ENCODE results near the gene NECTIN4.

Gene NECTIN4

GRCh38 chr1:161048949-161049722, 40.2 kb downstream of the NECTIN4 start:
- Histone ChIP-seq H3K14ac (ENCODE audit: low read length in 2 of 2) (no peak overlapping the region), H4K8ac (ENCODE audit: low read length) (no peak overlapping the region), H3K4me3 (ENCODE audit: insufficient read depth in 1 of 2, low read depth in 1 of 2, low read length in 2 of 2) (no peak overlapping the region), H3K27me3 (ENCODE audit: control insufficient read depth in 1 of 2, insufficient read depth in 1 of 2, low read length in 2 of 2) (no peaks in the 10 kb centered on the region), H3K4me1 (ENCODE audit: control insufficient read depth, insufficient read depth, low read depth, low read length) (no peaks in the 10 kb centered on the region), H3K4ac (ENCODE audit: low read depth in 1 of 2, low read length in 2 of 2) (no peak overlapping the region), H3K9me3 (ENCODE audit: control insufficient read depth, low read length) (peaks cover 15% of the 10 kb centered on the region), H3K23ac (ENCODE audit: low read length in 2 of 2) (no peak overlapping the region), H2BK5ac (ENCODE audit: low read depth, low read length, poor library complexity, severe bottlenecking) (no peak overlapping the region), H3K27ac (ENCODE audit: low read length, poor library complexity, severe bottlenecking) (no peak overlapping the region), H2AFZ (ENCODE audit: low read depth, low read length) (no peak overlapping the region), H2BK15ac (ENCODE audit: low read depth, poor library complexity, severe bottlenecking) (no peak overlapping the region), H3K4me2 (ENCODE audit: low read length, poor library complexity, severe bottlenecking) (no peak overlapping the region), H4K91ac (ENCODE audit: low read length) (no peak overlapping the region), H3K36me3 (ENCODE audit: control insufficient read depth in 1 of 2, insufficient read depth in 2 of 2, low read depth in 1 of 2, low read length in 2 of 2) (no peaks in the 10 kb centered on the region), H2BK120ac (ENCODE audit: low read depth, low read length) (no peak overlapping the region), H3K18ac (ENCODE audit: low read depth in 1 of 2, low read length in 2 of 2) (no peak overlapping the region), H3K9ac (ENCODE audit: low read length) (no peak overlapping the region), H2AK5ac (ENCODE audit: low read length, severe bottlenecking) (no peak overlapping the region), H2BK12ac (ENCODE audit: low read length in 2 of 2) (no peak overlapping the region), H3K79me1 (replicated peaks; ENCODE audit: low read length, poor library complexity, severe bottlenecking) (peaks cover 2% of the 10 kb centered on the region)
- 87% methylated on average over 5 of the region's 5 CpGs for WGBS
- DNase-seq: no peak

- H3K4me3 ChIP-seq (ENCODE audit: insufficient read depth in 1 of 2, low read depth in 1 of 2, low read length in 2 of 2): no peak overlapping the region
- H3K14ac ChIP-seq (ENCODE audit: low read length in 2 of 2): no peak overlapping the region
- H3K79me1 ChIP-seq (replicated peaks; ENCODE audit: low read length, poor library complexity, severe bottlenecking): peaks cover 6% of the 10 kb centered on the region
- no peak overlapping the region for H2AFZ ChIP-seq (ENCODE audit: low read depth, low read length)
- H4K91ac ChIP-seq (ENCODE audit: low read length): no peak overlapping the region
- no peak overlapping the region for H2BK120ac ChIP-seq (ENCODE audit: low read depth, low read length)
- no peak overlapping the region for H2BK12ac ChIP-seq (ENCODE audit: low read length in 2 of 2)
- H3K27ac ChIP-seq (ENCODE audit: low read length, poor library complexity, severe bottlenecking): no peak overlapping the region
- no peaks in the 10 kb centered on the region for H3K27me3 ChIP-seq (ENCODE audit: control insufficient read depth in 1 of 2, insufficient read depth in 1 of 2, low read length in 2 of 2)
- H3K23ac ChIP-seq (ENCODE audit: low read length in 2 of 2): no peak overlapping the region
- no peaks in the 10 kb centered on the region for H3K4me1 ChIP-seq (ENCODE audit: control insufficient read depth, insufficient read depth, low read depth, low read length)
- no peak for DNase-seq
- peaks cover 0 to 4% of the 10 kb centered on the region in 2 experiments for H3K36me3 ChIP-seq (ENCODE audit: control insufficient read depth in 1 of 2, insufficient read depth in 2 of 2, low read depth in 1 of 2, low read length in 2 of 2)
- H4K8ac ChIP-seq (ENCODE audit: low read length): no peak overlapping the region
- H3K4ac ChIP-seq (ENCODE audit: low read depth in 1 of 2, low read length in 2 of 2): no peak overlapping the region
- H2BK15ac ChIP-seq (ENCODE audit: low read depth, poor library complexity, severe bottlenecking): no peak overlapping the region
- H3K4me2 ChIP-seq (ENCODE audit: low read length, poor library complexity, severe bottlenecking): no peak overlapping the region
- no peak overlapping the region for H2BK5ac ChIP-seq (ENCODE audit: low read depth, low read length, poor library complexity, severe bottlenecking)
- peaks cover 15% of the 10 kb centered on the region for H3K9me3 ChIP-seq (ENCODE audit: control insufficient read depth, low read length)
- WGBS: 96% methylated on average over 18 of the region's 18 CpGs
- no peak overlapping the region for H2AK5ac ChIP-seq (ENCODE audit: low read length, severe bottlenecking)
- H3K9ac ChIP-seq (ENCODE audit: low read length): no peak overlapping the region
- no peak overlapping the region for H3K18ac ChIP-seq (ENCODE audit: low read depth in 1 of 2, low read length in 2 of 2)
These were observed 41.6 kb downstream of the NECTIN4 start for GRCh38 chr1:161047436-161048420.

GRCh38 chr1:161046605-161047228, 42.6 kb downstream of the NECTIN4 start:
- Histone ChIP-seq H3K9me3 (ENCODE audit: control insufficient read depth, low read length) (peaks cover 15% of the 10 kb centered on the region), H3K27ac (ENCODE audit: low read length, poor library complexity, severe bottlenecking) (no peak overlapping the region), H3K18ac (ENCODE audit: low read depth in 1 of 2, low read length in 2 of 2) (peak overlapping the region in 1 of 2 experiments; percentile 69), H3K27me3 (ENCODE audit: control insufficient read depth in 1 of 2, insufficient read depth in 1 of 2, low read length in 2 of 2) (no peaks in the 10 kb centered on the region), H3K4me1 (ENCODE audit: control insufficient read depth, insufficient read depth, low read depth, low read length) (no peaks in the 10 kb centered on the region), H2AFZ (ENCODE audit: low read depth, low read length) (no peak overlapping the region), H2BK5ac (ENCODE audit: low read depth, low read length, poor library complexity, severe bottlenecking) (no peak overlapping the region), H4K91ac (ENCODE audit: low read length) (no peak overlapping the region), H3K4me2 (ENCODE audit: low read length, poor library complexity, severe bottlenecking) (peak overlapping the region; percentile 65), H3K79me1 (replicated peaks; ENCODE audit: low read length, poor library complexity, severe bottlenecking) (peaks cover 15% of the 10 kb centered on the region), H4K8ac (ENCODE audit: low read length) (peak overlapping the region; percentile 83), H3K9ac (ENCODE audit: low read length) (peak overlapping the region; percentile 98), H3K14ac (ENCODE audit: low read length in 2 of 2) (no peak overlapping the region), H2BK15ac (ENCODE audit: low read depth, poor library complexity, severe bottlenecking) (no peak overlapping the region), H3K4me3 (ENCODE audit: insufficient read depth in 1 of 2, low read depth in 1 of 2, low read length in 2 of 2) (peak overlapping the region in 1 of 2 experiments; percentile 97), H2BK12ac (ENCODE audit: low read length in 2 of 2) (no peak overlapping the region), H2BK120ac (ENCODE audit: low read depth, low read length) (peak overlapping the region; percentile 69), H2AK5ac (ENCODE audit: low read length, severe bottlenecking) (peak overlapping the region; percentile 74), H3K23ac (ENCODE audit: low read length in 2 of 2) (no peak overlapping the region), H3K4ac (ENCODE audit: low read depth in 1 of 2, low read length in 2 of 2) (peak overlapping the region; percentile 29 to 41), H3K36me3 (ENCODE audit: control insufficient read depth in 1 of 2, insufficient read depth in 2 of 2, low read depth in 1 of 2, low read length in 2 of 2) (peaks cover 10 to 14% of the 10 kb centered on the region in 2 experiments)
- 29% methylated on average over 1 of the region's 2 CpGs for WGBS
- no peak for DNase-seq
